HepG2 (cell line): Measurements from ENCODE around the gene JAK1. TPM values are rescaled to one million over a fixed set of nuclear protein-coding genes. Genes with fewer than 3 reads are reported as not detected.

Experiments used
- ATAC-seq: fragments of 200-7000 bp; cut with Tn5 transposase; 3 replicates; pipeline ENCODE4 v1.9.1; 2020; ENCODE audit warnings: mild to moderate bottlenecking, moderate library complexity
- BruUV-seq: library from RNA; stranded (reverse); fragments of 400-500 nt; replicated peaks from 2 replicates; lab custom pipeline; 2021; lab: Mats Ljungman, UMichigan
- CTCF ChIA-PET: fragments of 300-600 bp; formaldehyde crosslinking; extraction: SDS; loops from one replicate; lab custom pipeline; 2021; ENCODE audit warnings: low total read pairs, inconsistent platforms, low intra/inter-chr PET ratio; lab: Yijun Ruan, JAX
- POLR2A ChIA-PET: fragments of 350-600 bp; sonication (Branson Sonifier 250); formaldehyde crosslinking; loops from one replicate; lab custom pipeline; 2020; ENCODE audit warnings: antibody characterized with exemption, inconsistent platforms; lab: Yijun Ruan, JAX
- DNase-seq: peaks from one replicate; pipeline ENCODE4 v3.0.0-alpha.2; 2015; ENCODE audit warnings: low spot score
- FAIRE-seq: peaks from 3 replicates; lab custom pipeline; 2011; peaks lifted over from hg19 to GRCh38; lab: Jason Lieb, UNC
- H2AFZ ChIP-seq: one replicate; pipeline ENCODE4 v1.6.1; 2011; ENCODE audit warnings: low read length, inconsistent platforms
- H3K27ac ChIP-seq: fragments of 300-600 bp; 3 replicates; pipeline ENCODE4 v1.8.0; 2011; ENCODE audit warnings: mixed run types, mild to moderate bottlenecking, mixed read lengths, low read length, inconsistent platforms; ENCODE audit not compliant: insufficient read depth; ENCODE audit errors: extremely low read length
- H3K27me3 ChIP-seq, 2 experiments: fragments of 200-600 bp in 1 of 2; 2 replicates in 1 of 2; 3 replicates in 1 of 2; pipeline versions ENCODE4 v1.6.0 to v1.8.0; 2011; ENCODE audit warnings: low read length in 2 of 2, mild to moderate bottlenecking in 2 of 2, moderate library complexity in 2 of 2, inconsistent platforms in 1 of 2; ENCODE audit not compliant: insufficient read depth in 2 of 2, control insufficient read depth in 1 of 2
- H3K36me3 ChIP-seq, 2 experiments: fragments of 200-600 bp in 1 of 2; replicated peaks in 1 of 2; 2 replicates in 1 of 2; 3 replicates in 1 of 2; pipeline versions ENCODE4 v1.5.1 to v1.8.0; 2011; ENCODE audit warnings: low read length in 2 of 2, inconsistent platforms in 1 of 2; ENCODE audit not compliant: insufficient read depth in 2 of 2, control insufficient read depth in 1 of 2
- H3K4me1 ChIP-seq: 2 replicates; pipeline ENCODE4 v1.5.1; 2012; ENCODE audit warnings: low read length, inconsistent platforms; ENCODE audit not compliant: insufficient read depth
- H3K4me2 ChIP-seq: 2 replicates; pipeline ENCODE4 v1.6.0; 2011; ENCODE audit warnings: low read depth, low read length, inconsistent platforms
- H3K4me3 ChIP-seq, 3 experiments: fragments of 200-600 bp in 1 of 3; sonication (generic), shearing (Covaris generic) in 1 of 3; replicated peaks in 1 of 3; 2 replicates each; pipeline ENCODE4 v1.5.1; 2011 to 2016; ENCODE audit warnings: low read length in 3 of 3, inconsistent platforms in 2 of 3, low read depth in 2 of 3, mild to moderate bottlenecking in 2 of 3, control low read depth in 1 of 3, mixed read lengths in 1 of 3; ENCODE audit not compliant: insufficient read depth in 1 of 3
- H3K79me2 ChIP-seq: one replicate; pipeline ENCODE4 v1.6.1; 2011; ENCODE audit warnings: low read length, inconsistent platforms; ENCODE audit not compliant: insufficient read depth
- H3K9ac ChIP-seq: 2 replicates; pipeline ENCODE4 v1.6.0; 2011; ENCODE audit warnings: mild to moderate bottlenecking, low read depth, low read length, inconsistent platforms; ENCODE audit not compliant: insufficient read depth
- H3K9me3 ChIP-seq: 2 replicates; pipeline ENCODE4 v1.5.1; 2012; ENCODE audit warnings: mild to moderate bottlenecking, low read length
- H4K20me1 ChIP-seq: 2 replicates; pipeline ENCODE4 v1.6.0; 2011; ENCODE audit warnings: inconsistent platforms, mild to moderate bottlenecking, low read length, moderate library complexity; ENCODE audit not compliant: insufficient read depth
- LCORL ChIP-seq, 2 experiments: fragments of 450-650 bp in 1 of 2; sonication (generic) in 1 of 2; formaldehyde crosslinking in 1 of 2; IDR thresholded peaks; 2 replicates each; pipeline versions ENCODE4 v1.5.0 to v1.6.1; 2017 to 2020; ENCODE audit warnings: antibody characterized with exemption in 1 of 2, missing genetic modification reagents in 1 of 2
- MAFF ChIP-seq: IDR thresholded peaks from 2 replicates; pipeline ENCODE4 v1.6.1; 2011; ENCODE audit warnings: low read depth, low read length, improper control_type of control experiment
- MAFK ChIP-seq, 2 experiments: IDR thresholded peaks in 1 of 2; conservative IDR thresholded peaks in 1 of 2; 2 replicates each; pipeline ENCODE4 v1.6.1; 2011; ENCODE audit warnings: improper control_type of control experiment in 2 of 2, low read length in 2 of 2
- RFX1 ChIP-seq: fragments of 450-650 bp; IDR thresholded peaks from 2 replicates; pipeline ENCODE4 v1.6.1; 2017
- SIX1 ChIP-seq: sonication (generic); formaldehyde crosslinking; IDR thresholded peaks from 2 replicates; pipeline ENCODE4 v1.4.0; 2020; ENCODE audit warnings: missing genetic modification reagents, borderline replicate concordance
- WGBS: methylation state at CpG from one replicate; pipeline ENCODE4 v1.1.6; 2017; ENCODE audit warnings: low lambda C conversion rate; 5-methylcytosine and 5-hydroxymethylcytosine counted together
- in situ Hi-C: cut with HindIII; loops from 2 replicates; pipeline ENCODE4 v1.10.0; 2017; ENCODE audit warnings: low pct_unique_long_range_greater_than_20kb; ENCODE audit not compliant: extremely low pct_ligation_motif_present
- intact Hi-C: fragments of 100-400 bp; cut with micrococcal nuclease; formaldehyde crosslinking; loops from one replicate; pipeline ENCODE4 v1.10.0; 2022; ENCODE audit not compliant: unreplicated experiment
- polyA plus RNA-seq, 8 experiments: library from polyadenylated mRNA; depleted of rRNA in 3 of 8; stranded (reverse) in 7 of 8; unstranded in 1 of 8; fragments of >200 nt; fragmentation: Illumina TruSeq in 4 of 8; extraction: Trizol in 4 of 8; gene quantifications; 2 replicates each; pipeline versions ENCODE4 v1.2.1 to v1.2.3, GENCODE V29; 2011 to 2016; ENCODE audit warnings: low read depth in 4 of 8, missing spikeins in 1 of 8, mixed read lengths in 1 of 8; ENCODE audit not compliant: insufficient read depth in 1 of 8
- total RNA-seq, 5 experiments: library from RNA; depleted of rRNA; stranded (reverse); fragments of >200 nt; fragmentation: Illumina TruSeq; extraction: Trizol; gene quantifications; 2 replicates each; pipeline ENCODE4 v1.2.3, GENCODE V29; 2016; ENCODE audit warnings: low read depth in 1 of 5

Gene JAK1
- total and polyA plus RNA-seq, 2 of the 13 experiments (the other 11 are each of a cell fraction or from before 2014, with no cell fraction given): 23.9 to 42.4 TPM

- intact Hi-C loops (no loop called here), in situ Hi-C loops (no loop called here)
- Histone ChIP-seq H3K4me3 (no peak overlapping the region), H3K9ac (no peak overlapping the region), H3K79me2 (peaks cover 79% of the 10 kb centered on the region), H3K27me3 (no peaks in the 10 kb centered on the region), H2AFZ (no peak overlapping the region), H3K36me3 (no peaks in the 10 kb centered on the region), H3K4me1 (peaks cover 58% of the 10 kb centered on the region), H3K9me3 (no peaks in the 10 kb centered on the region), H3K27ac (no peak overlapping the region), H4K20me1 (peaks cover 2% of the 10 kb centered on the region; the same call in 1 of the 2 replicates), H3K4me2 (no peak overlapping the region)
- no TSS peak for BruUV-seq
- no peak for DNase-seq
- TF ChIP-seq SIX1: peak; percentile 16; the same call in 1 of the 2 replicates
- TF ChIP-seq RFX1: no peak
- no peak for ATAC-seq
- no peak for FAIRE-seq
- WGBS: 87% methylated on average over 6 of the region's 6 CpGs
- POLR2A ChIA-PET: no interaction called here
- CTCF ChIA-PET: no interaction called here
Measured at GRCh38 chr1:64950284-64950809, 16.0 kb downstream of the JAK1 start.

DNA sequence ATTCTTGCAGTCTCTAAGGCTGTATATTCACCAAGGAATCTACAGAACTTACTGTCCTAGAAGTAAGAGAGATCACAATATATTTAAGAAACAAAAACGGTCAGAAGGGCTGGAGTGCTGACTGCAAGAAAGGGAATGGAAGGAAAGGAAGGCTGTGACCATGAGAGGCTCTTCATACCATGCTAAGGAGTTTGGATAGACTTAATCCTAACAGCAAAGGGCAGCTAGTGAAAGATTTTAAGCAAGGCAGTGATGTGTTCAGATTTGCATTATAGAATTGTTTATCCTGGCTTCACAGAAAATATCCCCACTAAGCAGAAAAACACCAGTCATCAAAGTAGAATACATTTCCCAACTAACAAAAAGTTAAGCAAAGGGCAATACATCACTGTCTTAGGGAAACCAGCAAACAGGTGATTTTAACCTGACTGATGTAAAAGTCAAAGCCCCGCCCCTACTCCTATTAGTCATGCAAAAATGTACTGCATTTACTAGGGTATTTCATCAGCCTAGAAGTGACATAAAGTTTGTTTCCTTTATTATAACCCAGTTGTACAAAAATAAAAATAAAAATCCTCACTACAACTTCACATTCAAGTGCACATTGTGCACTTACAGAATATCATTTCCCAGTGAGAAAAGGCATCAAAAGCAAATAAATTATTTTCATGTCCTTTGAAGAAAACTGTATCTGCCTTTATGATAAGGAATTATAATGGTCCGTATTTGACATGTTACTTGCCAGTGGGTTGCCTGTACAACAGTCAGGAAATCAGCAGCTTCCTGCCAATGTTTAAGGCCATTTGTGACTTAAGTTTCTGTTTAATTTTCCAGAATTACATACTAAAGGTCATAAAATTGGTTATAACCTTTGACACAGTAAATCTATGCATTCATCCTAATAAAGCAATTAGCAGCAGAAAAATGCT lies 17.2 kb downstream of the JAK1 start:
- BruUV-seq: no TSS peak
- in situ Hi-C loops: no loop called here
- intact Hi-C loops: no loop called here
- WGBS: 91% methylated on average over 3 of the region's 3 CpGs
- no peak overlapping the region for H3K9ac ChIP-seq
- CTCF ChIA-PET: no interaction called here
- no peak overlapping the region for H2AFZ ChIP-seq
- no peaks in the 10 kb centered on the region for H3K9me3 ChIP-seq
- peaks cover 81% of the 10 kb centered on the region for H3K79me2 ChIP-seq
- H3K4me2 ChIP-seq: no peak overlapping the region
- H4K20me1 ChIP-seq: 0 out of 2 replicates have a peak, but pooled peaks cover 5% of the 10 kb centered on the region
- ATAC-seq (no peak), DNase-seq (no peak), FAIRE-seq (no peak)
- POLR2A ChIA-PET: no interaction called here
- no peak overlapping the region for H3K27ac ChIP-seq
- no peaks in the 10 kb centered on the region for H3K27me3 ChIP-seq
- TF ChIP-seq SIX1: no peak
- peak; percentile 24; the same call in 1 of the 2 replicates for TF ChIP-seq MAFF
- TF ChIP-seq LCORL (IDR thresholded peaks at IDR 0.05): no peak
- TF ChIP-seq LCORL (CRISPR knock-in tag; IDR thresholded peaks at IDR 0.05): no peak
- peak in 1 of 2 experiments; percentile 30; a peak in 1 of 4 replicates for TF ChIP-seq MAFK (conservative IDR thresholded peaks at IDR 0.05 in 1 of 2, IDR thresholded peaks at IDR 0.05 in 1 of 2; ENCODE audit: low read length in 2 of 2)
- no peak overlapping the region for H3K4me3 ChIP-seq
- no peaks in the 10 kb centered on the region for H3K36me3 ChIP-seq
- H3K4me1 ChIP-seq: peaks cover 50% of the 10 kb centered on the region
